Activated T-helper 1 cell treated with anti-CD3 and anti-CD28 coated beads, Interleukin-2, amount 50 U/mL, for 16 hours (primary cell): ENCODE measurements around the gene APBA2.
A peak's percentile ranks its signal among the peaks of the same experiment; 100 is the strongest.

Experiments used
- DNase-seq, 2 donors: peaks; one replicate each; pipeline ENCODE4 v3.0.0-alpha.2; 2020; ENCODE audit warnings: low read depth in 1 of 2, low spot score in 1 of 2

The APBA2 gene

DNA sequence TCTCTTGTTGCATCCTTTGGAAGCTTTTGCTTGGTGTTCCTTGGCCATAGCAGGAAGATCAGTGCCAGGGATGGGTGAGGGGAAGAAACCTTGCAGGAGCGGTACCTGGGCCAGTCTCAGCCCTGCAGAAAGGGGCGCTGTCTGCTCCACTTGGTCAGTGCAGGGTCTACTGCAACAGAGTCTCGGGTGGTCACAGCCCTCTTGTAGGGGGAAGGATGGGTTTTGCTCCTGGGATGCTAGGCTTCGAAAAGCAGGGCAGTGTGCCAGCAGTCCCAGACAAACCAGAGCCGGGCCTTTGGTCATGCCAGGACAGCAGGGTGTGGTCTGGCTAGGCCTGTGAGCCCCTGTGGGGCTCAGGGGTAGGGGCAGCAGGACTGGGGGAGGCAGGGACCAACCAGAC, 186.7 kb downstream of the APBA2 start:
- no peak for DNase-seq

DNA sequence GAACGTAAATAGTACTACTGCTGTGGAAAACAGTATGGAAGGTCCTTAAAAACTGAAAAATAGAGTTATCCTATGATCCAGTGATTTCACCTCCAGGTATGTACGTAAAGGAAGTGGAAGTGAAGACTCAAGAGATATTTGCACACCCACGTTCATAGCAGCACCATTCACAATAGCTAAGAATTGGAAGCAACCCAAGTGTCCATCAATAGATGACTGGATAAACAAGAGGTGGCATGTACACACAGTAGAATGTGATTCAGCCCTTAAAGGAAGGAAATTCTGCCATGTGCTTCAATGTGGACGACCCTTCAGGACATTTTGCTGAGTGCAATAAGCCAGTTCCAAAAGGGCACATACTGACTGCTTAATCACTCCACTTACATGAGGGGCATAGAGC, 188.3 kb downstream of the APBA2 start:
- DNase-seq: no peak

DNA sequence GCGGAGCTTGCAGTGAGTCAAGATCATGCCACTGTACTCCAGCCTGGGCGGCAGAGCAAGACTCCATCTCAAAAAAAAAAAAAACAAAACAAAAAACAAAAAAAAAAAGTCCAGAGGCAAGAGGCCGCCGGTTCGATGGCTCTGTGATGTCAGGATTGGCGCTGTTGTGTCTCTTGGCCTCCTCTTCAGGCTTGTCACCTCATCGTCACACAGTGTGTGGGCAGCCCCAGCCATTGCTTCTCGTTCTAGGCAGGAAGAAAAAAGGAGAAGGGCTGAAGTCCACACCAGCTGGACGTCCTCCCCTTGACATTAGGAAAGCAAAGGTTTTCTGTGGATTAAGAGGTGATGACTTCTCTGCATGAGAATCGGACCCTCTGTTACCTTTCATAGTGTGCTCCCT, 192.8 kb downstream of the APBA2 start:
- no peak for DNase-seq

GRCh38 chr15:29079479-29079878, 193.7 kb downstream of the APBA2 start:
- DNase-seq: no peak

GRCh38 chr15:29081781-29082180, 196.0 kb downstream of the APBA2 start:
- no peak for DNase-seq

- no peak for DNase-seq
Observed at GRCh38 chr15:29083161-29083560, 197.4 kb downstream of the APBA2 start.

DNA sequence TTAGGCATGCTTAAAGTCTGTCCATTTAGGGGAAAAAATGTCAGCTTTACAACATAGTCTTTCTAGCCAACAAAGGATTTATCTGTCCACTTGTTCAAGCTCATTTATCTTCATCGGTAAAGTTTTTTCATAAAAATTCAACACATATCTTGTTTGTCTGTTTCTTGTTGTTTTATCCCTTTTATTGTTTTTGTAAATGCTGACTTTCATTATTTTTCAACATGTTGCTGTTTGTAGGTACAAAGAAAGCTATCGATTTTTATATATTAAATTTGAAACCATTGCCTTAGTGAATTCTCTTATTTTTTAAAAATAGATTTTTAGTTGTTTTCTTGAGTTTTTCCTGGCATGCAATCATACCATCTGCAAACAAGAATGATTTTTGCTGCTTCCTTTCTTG, 198.1 kb downstream of the APBA2 start:
- DNase-seq: no peak

DNA sequence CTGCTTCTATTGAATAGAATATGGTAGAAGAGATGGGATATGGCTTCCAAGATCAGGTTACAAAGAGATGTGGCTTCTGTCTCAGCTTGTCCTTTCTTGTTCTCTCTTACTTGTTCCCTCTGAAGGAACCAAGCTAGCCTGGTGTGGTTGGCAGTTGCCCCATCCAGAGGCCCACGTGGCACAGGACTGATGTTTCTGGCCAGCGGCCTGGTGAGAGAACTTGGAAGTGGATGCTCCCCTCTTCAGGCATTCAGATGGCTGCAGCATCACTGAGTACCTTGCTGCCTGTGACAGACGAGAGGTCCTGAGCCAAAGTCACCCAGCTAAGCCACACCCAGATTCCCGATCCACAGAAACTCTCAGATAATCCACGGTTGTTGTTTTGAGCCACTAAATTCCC, 200.2 kb downstream of the APBA2 start:
- DNase-seq: no peak

DNA sequence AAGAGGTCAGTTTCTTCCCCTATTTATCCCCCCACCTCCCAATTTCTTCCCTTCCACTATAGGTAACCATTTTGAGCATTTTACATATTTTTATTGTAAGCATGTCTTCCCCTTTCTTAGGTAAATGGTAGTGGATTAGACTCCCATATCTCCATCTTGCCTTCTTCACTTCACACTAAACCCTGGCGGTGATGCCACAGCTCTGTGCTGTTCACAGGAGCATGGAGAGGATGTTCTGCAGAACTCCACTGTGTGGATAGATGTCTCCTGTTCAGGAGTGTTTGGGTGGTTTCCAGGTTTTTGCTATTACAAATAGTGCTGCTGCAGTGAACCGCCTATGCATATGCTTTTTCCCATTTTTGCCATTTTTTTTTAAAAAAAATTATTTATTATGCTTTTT, 201.1 kb downstream of the APBA2 start:
- no peak for DNase-seq

- DNase-seq: no peak
Observed at GRCh38 chr15:29087521-29088285, 201.9 kb downstream of the APBA2 start.

GRCh38 chr15:29088666-29089065, 202.9 kb downstream of the APBA2 start:
- DNase-seq: no peak

DNA sequence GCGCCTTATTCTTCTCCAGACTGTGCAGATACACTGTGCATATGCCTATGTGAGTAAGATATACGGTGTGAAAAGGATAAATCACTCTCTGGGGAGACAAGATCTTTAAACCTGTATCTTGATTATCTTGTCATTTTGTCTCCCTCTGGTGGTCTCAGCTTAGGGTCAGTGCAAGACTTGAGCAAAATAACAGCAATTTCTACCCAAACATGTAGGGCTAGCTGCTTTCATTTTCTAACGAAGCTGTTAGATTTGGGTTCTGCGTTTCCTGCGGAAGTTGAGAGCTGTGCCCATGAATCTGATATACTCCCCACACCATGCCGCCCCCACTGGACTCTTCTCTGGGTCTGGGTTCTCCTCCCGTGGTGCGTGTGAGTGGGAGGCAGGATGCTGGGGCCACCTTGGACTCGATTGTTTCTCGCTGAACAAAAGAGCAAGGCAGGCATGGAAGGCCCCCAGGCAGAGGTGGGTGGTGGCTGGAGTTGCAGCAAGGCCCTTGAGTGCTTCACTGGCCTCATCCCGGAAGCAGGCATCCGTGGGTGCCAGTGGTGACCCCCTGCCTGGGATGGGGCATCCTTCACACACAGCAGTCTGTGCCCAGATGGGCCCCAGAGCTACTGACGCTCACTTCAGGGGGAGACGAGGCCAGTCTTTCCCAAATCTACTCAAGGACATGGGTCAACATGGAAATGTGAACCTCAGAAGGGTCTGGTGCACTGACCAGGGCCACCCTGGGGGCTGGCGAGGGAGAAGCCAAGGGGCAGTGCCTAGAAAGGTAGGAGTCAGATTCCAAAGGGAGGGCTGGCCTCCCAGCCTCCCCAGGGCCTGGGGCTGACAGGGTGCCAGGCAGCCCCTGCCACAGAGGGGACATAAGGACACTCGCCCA, 204.2 kb downstream of the APBA2 start:
- no peak for DNase-seq

DNA sequence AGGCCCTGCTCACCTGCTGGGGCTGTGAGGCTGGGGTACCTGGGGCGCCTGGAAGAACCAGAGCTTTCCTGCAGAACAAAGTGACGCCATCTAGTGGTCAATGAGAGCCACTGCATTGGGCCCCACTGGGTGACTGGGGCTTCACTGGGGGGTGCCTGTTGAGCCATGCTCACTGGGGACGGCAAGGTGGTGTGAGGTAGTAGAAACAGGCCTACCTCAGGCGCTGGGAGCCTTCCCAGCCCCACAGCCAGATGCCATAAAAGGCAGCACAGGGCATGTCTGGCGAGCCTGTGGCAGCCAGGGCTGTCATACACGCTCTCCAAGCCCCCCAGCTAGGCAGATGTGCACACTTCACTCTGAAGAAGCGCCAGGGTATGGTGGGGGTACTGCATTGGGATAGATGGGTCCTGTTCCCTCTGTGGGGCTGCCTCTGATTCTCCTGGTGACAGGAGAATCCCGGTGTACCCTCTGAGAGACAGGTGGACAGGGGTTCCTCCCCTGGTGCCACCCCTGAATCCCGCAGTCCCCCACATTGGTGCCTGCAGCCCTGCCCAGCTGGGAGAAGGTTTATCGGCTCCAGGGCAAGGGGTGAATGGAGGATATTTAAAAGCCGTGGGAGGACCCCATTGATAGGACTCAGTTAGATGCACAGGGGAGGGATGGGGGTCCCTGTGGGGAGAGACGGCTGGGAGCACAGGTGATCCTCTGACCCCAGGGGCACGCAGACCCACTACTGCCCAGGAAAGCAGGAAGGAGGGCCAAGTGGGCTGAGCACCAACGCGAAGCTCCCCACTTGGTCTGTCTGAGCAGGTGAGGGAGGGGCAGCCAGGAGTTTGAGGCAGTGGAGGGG, 205.1 kb downstream of the APBA2 start:
- peak; percentile 27 to 34 for DNase-seq

- DNase-seq: no peak
Observed at GRCh38 chr15:29091666-29092065, 205.9 kb downstream of the APBA2 start.

GRCh38 chr15:29092376-29093064, 206.7 kb downstream of the APBA2 start:
- no peak for DNase-seq

GRCh38 chr15:29093065-29093435, 207.3 kb downstream of the APBA2 start:
- no peak for DNase-seq

GRCh38 chr15:29093696-29094343, 208.0 kb downstream of the APBA2 start:
- no peak for DNase-seq

DNA sequence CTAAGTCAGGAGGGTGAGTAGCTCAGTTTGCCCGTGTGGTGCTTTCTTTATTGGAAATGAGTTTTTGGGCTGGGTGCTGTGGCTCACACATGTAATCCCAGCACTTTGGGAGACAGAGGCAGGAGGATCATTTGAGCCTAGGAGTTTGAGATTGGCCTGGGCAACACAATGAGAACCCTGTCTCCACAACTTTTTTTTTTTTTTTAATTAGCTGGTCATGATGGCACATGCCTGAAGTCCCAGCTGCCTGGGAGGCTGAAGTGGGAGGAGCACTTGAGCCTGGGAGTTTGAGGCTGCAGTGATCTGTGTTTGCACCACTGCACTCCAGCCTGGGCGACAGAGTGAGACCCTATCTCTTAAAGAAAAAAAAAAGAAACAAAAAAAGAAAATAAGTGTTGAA, 208.9 kb downstream of the APBA2 start:
- no peak for DNase-seq

DNA sequence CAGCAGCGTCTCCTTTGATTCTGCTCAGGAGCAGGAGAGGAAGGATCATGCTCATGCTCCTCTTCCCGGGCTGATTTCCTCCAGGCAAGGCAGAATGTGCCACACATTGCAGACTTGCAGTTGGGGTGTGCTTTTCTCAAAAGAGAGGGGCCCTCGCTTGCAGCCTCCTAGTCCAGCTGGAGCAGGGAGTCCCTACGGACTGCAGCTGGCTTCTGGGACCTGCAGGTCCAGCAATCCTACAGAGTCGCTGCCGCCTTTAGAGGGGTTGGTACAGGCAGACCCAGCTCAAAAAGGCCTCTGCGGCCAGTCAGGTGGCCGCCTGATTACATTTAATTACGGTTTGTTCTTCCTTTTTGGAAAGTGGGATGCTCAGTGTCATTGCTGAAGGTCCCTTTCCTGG, 210.0 kb downstream of the APBA2 start:
- DNase-seq: no peak

- DNase-seq: no peak
Observed at GRCh38 chr15:29097168-29097567, 211.4 kb downstream of the APBA2 start.
